ENCODE data around the gene PLPPR1. TPM values are rescaled to one million over a fixed set of nuclear protein-coding genes. Genes with fewer than 3 reads are reported as not detected.

Gene PLPPR1
- total and polyA plus RNA-seq, 10 donors, result not detected

GRCh38 chr9:101317735-101318134 lies 289.2 kb downstream of the PLPPR1 start:
- Histone ChIP-seq H3K9me3 (no peaks in the 10 kb centered on the region), H3K36me3 (no peaks in the 10 kb centered on the region), H3K4me3 (no peak overlapping the region), H3K27me3 (replicated peaks in 1 of 7) (no peaks in the 10 kb centered on the region), H3K27ac (no peak overlapping the region), H3K4me1 (no peaks in the 10 kb centered on the region)
- DNase-seq, result no peak
- intact Hi-C loops (cut with DNase I; ENCODE audit: low total_unique reads), result loop anchor here (10.0 kb wide), 1 partner anchor 603 kb away; no protein-coding TSS in a partner anchor
- TF ChIP-seq CTCF (IDR thresholded peaks at IDR 0.05 in 8 of 11, conservative IDR thresholded peaks at IDR 0.05 in 3 of 11) (no peak), POLR2A (IDR thresholded peaks at IDR 0.05) (no peak), POLR2AphosphoS5 (IDR thresholded peaks at IDR 0.05) (no peak)

- Histone ChIP-seq H3K27ac (no peak overlapping the region), H3K4me1 (no peaks in the 10 kb centered on the region), H3K4me3 (no peak overlapping the region), H3K27me3 (replicated peaks in 1 of 7) (no peaks in the 10 kb centered on the region), H3K36me3 (no peaks in the 10 kb centered on the region), H3K9me3 (peaks cover 0 to 16% (median 8%) of the 10 kb centered on the region in 8 donors)
- TF ChIP-seq POLR2A (IDR thresholded peaks at IDR 0.05), result no peak
- no peak for TF ChIP-seq CTCF (IDR thresholded peaks at IDR 0.05 in 8 of 11, conservative IDR thresholded peaks at IDR 0.05 in 3 of 11)
- intact Hi-C loops (cut with DNase I; ENCODE audit: low total_unique reads), result no loop called here
- DNase-seq, result no peak
- WGBS, 5 donors, result 73 to 86% (median 80%) methylated on average over 3 of the region's 3 CpGs
Observed at GRCh38 chr9:101323129-101323528, 294.6 kb downstream of the PLPPR1 start.

- TF ChIP-seq POLR2AphosphoS5 (IDR thresholded peaks at IDR 0.05), result no peak
- TF ChIP-seq CTCF (IDR thresholded peaks at IDR 0.05 in 8 of 11, conservative IDR thresholded peaks at IDR 0.05 in 3 of 11), result no peak
- no peak for TF ChIP-seq POLR2A (IDR thresholded peaks at IDR 0.05)
- 74 to 89% (median 82%) methylated on average over 3 of the region's 3 CpGs for WGBS, 5 donors
- DNase-seq, result no peak
- no peaks in the 10 kb centered on the region for H3K4me1 ChIP-seq
- no peaks in the 10 kb centered on the region for H3K36me3 ChIP-seq
- intact Hi-C loops (cut with DNase I; ENCODE audit: low total_unique reads), result no loop called here
- H3K27ac ChIP-seq, result no peak overlapping the region
- peaks cover 0 to 18% (median 8%) of the 10 kb centered on the region in 8 donors for H3K9me3 ChIP-seq
- no peaks in the 10 kb centered on the region for H3K27me3 ChIP-seq (replicated peaks in 1 of 7)
- no peak overlapping the region for H3K4me3 ChIP-seq
Observed at GRCh38 chr9:101324245-101324804, 295.8 kb downstream of the PLPPR1 start.

- WGBS, 5 donors, result 58 to 77% (median 63%) methylated on average over 2 of the region's 2 CpGs
- Histone ChIP-seq H3K4me1 (no peaks in the 10 kb centered on the region), H3K9me3 (peaks cover 0 to 18% (median 8%) of the 10 kb centered on the region in 8 donors), H3K27ac (no peak overlapping the region), H3K4me3 (no peak overlapping the region), H3K36me3 (no peaks in the 10 kb centered on the region), H3K27me3 (replicated peaks in 1 of 7) (no peaks in the 10 kb centered on the region)
- DNase-seq, result no peak
- intact Hi-C loops (cut with DNase I; ENCODE audit: low total_unique reads), result no loop called here
- no peak for TF ChIP-seq CTCF (IDR thresholded peaks at IDR 0.05 in 8 of 11, conservative IDR thresholded peaks at IDR 0.05 in 3 of 11)
- no peak for TF ChIP-seq POLR2A (IDR thresholded peaks at IDR 0.05)
- TF ChIP-seq POLR2AphosphoS5 (IDR thresholded peaks at IDR 0.05), result no peak
Observed at GRCh38 chr9:101325053-101325452, 296.5 kb downstream of the PLPPR1 start.
